RCC 7860 (cell line): ENCODE data around the gene RALGAPA2.

Experiments used
- DNase-seq: peaks from one replicate; pipeline ENCODE4 v3.0.0-alpha.2; 2015; ENCODE audit warnings: low spot score
- FAIRE-seq: peaks from 2 replicates; lab custom pipeline; 2012; peaks lifted over from hg19 to GRCh38; lab: Jason Lieb, UNC

Gene RALGAPA2

DNA sequence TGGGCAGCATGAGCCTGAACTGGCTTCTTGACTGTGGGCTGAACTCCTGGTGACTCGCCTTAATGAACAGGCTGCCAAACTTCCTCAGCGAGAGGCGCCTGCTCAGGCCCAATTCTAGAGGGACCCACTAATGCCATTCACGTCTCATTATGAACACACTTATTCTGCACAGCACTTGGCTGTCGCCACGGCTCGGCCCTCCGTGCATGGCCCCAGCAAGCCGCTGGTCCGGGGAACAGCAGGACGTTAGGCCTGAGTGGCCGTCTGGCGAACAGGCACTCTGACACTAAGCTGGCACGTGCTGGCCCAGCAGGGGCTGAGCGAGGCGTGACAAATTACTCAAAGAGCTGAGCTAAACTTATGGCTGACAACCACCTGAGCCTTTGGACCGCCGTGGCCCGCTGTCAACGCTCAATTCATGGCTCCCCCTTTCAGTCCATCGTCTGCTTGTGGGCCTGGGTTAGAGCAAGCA, 298.6 kb downstream of the RALGAPA2 start:
- no peak for DNase-seq
- no peak for FAIRE-seq

DNA sequence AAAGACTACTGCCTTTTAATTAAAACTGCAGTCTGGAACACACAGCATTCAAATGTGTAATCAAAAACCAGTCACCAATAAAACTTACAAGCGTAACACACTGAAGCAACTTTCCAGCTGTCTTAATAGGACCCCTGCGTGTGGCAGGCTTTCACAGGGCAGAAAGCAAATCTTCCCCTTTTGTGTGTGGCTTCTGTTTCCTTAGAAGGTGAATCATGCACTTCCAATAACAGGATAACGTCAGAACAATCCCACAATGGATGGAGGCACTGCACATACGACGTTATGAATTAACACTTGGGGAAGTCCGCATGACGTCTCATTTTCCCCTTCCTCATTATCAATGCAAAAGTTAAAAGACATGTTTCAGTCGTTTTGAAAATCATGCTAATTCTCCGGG, 299.7 kb downstream of the RALGAPA2 start:
- DNase-seq (no peak), FAIRE-seq (no peak)

DNA sequence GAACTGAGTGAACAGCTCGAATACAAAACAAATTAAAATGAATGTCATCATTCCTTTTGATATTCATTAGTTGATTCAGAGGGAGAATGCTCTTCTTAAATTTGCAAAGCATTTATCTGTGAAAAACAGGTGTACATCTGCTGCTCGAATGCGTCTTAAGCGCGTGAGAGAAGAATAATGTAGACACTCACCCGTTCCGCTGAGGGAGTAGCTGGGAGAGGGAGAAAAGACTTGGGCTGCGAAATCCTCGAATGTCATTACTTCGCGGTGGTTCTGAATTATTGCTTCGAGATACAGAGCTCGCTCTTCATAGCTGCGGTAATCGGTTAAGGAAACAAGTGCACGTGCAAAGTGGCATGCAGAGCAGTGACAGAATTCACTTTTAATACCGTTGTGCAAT, 300.6 kb downstream of the RALGAPA2 start:
- FAIRE-seq: no peak

DNA sequence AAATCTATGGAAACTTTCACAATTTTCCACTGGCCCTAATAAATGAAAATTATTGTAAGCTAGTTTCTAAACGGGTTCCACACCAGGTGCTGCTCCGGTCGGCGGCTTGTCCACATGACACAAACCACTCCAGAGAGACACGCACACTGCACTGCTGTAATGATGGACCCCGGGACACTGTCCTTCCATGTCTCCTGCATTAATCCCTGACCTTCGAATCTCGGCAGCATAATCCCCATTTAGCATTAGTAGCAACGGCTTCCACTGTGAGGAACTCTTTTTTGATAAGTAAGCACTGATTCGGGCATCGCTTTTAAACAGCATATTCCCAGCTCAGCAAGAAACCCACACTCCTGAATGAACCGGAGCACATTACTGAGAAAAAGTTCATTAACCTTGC, 301.0 kb downstream of the RALGAPA2 start:
- DNase-seq (no peak), FAIRE-seq (no peak)

More for the DNA sequence above, 300.6 kb downstream of the RALGAPA2 start:
- no peak for DNase-seq

DNA sequence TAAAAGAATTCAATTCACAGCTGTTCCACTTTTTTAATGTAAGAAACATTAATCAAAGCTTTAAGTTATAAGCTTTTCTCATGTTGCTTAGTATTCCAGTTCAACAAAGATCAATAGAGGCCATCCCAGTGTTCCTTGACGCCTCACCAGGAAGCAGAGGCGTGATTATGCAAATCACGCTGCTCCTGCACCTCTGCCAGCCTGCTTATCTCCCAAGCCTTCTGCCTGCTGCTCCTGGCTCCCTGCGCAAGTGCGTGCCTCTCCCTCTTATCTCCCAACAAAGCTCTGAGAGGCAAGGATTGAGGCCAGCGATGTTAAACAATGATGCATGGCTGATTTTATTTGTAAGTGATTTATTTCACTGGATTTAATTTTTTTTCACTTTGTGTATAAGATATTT, 301.8 kb downstream of the RALGAPA2 start:
- FAIRE-seq (no peak), DNase-seq (no peak)

DNA sequence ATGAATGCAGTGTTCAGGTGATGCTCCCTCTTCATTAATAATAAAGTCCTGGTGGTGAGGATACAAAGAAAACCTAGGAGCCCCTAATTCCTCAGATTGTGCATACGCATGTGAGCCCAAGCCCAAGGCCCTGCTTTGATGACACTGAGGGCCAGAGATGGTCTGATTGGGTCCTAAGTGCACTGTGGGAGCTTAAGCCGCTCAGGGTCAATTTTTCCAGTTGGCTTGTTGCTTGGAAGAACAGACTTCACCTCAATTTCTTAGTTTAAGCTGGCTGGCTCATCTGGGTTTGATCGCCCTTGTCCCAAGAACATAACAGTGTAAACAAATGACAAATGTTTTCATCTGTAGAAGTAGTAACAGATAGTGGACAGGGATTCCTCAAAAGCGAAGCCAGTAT, 303.1 kb downstream of the RALGAPA2 start:
- no peak for FAIRE-seq
- no peak for DNase-seq

DNA sequence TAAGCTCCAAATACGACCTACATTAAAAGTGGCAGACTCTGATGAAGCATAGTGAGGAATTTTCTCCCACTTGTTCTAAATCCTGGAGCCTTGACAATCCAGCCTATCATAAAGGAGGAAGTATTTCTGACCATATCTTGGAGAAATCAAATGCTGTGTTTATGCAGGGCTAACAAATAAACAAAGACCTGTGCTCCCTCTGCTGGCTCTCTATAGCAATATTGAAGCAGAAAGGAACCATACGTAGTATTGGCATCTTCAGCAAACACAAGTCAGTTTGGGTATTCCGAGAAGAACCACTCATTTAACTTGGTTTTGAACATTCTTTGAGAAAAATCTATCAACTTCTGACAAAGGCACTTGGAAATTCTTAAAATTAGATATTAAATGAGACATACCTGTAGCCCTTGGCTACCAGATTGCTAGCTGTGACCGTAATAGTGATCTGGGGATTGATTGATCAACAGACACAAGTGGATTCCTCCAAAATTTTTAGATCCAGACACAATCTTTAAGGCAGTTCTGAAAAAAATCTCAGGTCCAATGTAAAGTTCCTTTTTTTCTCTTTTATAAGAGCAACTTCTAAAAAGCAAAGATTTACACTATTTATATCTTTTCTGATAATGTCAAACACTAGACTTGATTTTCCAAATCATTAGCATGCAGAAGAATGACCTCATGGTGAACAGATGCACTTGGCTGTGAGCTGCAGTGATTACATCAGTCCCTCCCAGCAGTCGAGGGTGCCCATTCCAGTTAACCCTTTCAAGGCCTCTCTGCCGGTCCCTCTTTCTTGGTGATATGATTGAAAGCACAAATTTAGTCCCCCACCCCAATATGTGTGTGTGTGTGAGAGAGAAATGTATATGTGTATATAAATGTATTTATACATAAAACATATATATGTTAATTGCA, 304.3 kb downstream of the RALGAPA2 start:
- FAIRE-seq: no peak
- no peak for DNase-seq

DNA sequence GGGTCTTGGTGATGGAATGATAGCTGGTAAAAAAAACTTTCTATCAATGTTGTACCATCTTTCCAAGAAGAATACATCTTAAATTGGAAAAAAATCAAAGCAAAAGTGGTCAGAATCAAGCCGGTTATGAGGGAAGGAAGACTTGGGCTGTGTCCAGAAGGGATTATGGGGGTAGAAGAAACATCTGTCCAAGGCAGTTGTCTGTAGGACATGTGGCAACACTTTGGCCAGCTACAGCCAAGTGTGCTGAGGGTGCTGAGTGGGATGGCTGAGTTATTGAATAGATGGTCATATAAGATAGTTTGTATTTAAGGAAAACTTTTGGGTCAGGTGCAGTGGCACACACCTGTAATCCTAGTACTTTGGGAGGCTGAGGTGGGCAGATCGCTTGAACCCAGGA, 306.1 kb downstream of the RALGAPA2 start:
- FAIRE-seq (no peak), DNase-seq (no peak)

DNA sequence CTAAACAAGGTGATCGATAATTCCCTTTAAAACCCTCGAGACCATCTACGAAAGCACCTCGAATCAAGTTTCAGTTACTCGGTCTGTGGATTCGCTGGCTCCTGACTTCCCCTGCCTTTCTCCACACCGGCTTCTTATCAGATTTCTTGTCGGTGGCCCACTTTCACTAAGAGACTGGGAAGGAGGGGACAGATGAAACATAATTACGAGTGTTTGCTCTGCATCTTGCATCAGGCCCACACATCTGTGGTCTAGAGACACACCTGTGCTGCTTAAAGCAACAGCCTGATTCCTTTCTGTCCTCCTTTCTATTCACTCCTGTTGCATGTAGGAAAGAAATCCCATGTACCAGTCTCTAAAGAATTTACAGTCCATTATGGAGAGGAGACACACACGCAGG, 306.8 kb downstream of the RALGAPA2 start:
- DNase-seq (no peak), FAIRE-seq (no peak)

DNA sequence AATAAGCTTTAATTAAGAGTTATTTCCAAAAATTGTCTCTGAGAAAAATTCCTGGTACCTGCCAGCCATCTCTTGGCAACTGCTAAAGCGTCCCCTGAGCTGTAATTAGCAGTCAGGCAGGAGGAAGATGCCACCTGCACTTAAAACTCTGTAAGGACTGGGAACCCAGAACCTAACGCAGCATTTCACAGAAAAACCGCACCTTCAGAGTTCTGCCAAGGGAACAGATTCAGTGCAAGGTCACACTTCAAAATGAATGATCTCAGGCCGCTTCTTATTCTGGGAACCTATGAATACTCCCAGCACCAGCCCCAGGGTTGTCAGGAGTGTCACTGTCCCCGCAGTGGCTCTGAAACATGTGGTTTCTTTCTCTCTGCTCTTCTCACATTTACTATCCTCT, 307.8 kb downstream of the RALGAPA2 start:
- FAIRE-seq (no peak), DNase-seq (no peak)

DNA sequence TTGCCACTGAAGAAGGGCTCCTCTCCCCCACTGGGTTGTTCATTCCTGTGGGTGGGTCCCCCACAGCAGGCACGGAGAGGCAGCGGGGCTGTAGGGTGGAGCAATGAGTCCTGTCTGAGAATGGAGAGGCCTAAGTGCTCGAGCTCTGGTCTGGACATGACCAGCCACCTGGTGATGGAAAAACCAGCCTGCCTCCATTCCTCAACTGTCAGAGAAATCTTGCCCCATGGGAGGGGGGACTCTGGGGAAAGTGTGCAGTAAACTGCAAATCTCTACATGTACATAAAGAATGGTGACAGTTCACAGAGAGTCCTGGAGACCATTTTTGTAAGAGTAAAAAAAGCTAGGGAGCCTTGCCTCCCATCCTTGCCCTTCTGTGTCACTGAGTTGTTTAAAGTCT, 310.5 kb downstream of the RALGAPA2 start:
- no peak for FAIRE-seq

DNA sequence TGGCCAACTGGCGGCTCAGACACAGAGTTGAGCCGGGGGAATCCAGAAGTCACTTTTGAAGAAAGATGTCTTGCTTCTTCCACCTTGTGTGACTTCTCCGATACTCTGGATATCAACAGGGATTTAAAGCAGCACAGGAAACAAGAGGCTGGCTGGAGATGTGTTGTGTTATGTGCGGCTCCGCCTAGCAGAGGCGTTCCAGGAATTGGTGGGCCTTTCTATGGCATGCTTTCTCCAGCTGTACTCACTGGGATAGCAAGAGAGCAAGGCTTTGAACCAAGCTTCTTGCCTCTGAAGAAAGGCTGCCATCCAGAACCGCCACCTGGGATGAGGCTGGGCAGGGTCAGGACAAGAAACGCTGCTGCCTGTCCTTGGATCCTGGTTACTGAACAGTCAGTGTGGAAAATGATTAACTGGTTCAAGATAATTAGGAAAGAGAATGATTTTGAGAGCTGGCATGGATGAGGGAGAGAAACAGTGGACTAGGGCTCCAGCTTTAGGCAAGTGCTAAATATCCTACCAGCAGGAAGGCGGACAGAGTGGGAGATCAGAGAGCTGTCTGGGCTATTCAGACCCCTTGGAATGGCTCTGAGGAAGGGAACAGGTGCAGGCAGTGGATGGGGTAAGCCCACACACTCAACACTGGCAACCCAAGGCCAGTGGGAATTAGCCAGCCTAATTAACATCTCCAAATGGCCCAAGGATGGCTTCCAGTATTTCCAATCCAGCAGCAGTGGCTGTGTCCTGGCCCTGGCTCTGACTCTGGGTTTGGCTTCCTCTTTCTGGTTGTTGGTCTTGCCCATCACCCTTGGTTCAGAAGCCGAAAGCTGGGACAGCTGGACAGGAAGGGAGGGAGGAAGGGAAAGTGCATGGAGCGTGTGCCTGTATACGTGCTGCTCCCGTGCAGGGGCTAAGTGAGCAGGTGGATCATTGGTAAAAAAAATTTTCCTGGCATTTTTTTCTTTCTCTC, 312.6 kb downstream of the RALGAPA2 start:
- DNase-seq (no peak), FAIRE-seq (no peak)

More for the DNA sequence above, 310.5 kb downstream of the RALGAPA2 start:
- DNase-seq: no peak

DNA sequence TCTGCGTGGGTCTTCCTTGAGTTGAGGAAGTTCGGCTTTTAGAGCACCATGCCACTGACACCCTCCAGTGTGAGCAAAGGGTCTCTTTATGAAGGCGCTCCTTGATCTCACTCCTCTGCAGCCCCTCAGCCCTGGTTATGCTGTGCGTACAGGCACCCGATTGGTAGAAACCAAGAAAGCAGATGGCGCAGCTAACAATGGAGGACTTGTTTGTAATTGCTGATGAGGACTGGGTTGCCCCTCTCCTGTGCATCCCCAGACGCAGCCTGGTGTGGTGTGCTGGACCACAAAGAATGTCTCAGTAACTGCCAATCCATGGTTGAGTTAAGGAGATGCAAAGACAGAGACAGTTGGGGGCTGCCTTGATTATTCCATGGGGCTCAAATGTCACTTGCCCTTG, 314.3 kb downstream of the RALGAPA2 start:
- DNase-seq (no peak), FAIRE-seq (no peak)

DNA sequence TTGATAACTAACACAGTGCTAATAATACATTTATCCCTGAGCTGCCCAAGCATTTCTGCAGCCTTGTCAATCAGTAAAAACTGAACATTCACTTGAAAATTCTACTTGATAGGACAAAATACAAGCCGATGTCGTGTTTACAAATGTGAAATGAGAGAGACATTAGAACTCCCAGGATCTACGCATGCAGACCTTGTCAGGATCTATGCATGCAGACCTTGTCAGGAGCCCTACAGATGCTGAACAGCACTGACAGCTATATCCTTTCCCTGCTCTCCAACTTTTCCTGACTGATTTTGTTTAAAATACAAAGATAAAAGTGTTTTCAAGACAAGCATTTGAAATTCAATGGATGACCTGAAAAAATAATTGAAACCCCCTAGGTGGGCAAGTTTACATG, 315.6 kb downstream of the RALGAPA2 start:
- FAIRE-seq: no peak
- DNase-seq: no peak

DNA sequence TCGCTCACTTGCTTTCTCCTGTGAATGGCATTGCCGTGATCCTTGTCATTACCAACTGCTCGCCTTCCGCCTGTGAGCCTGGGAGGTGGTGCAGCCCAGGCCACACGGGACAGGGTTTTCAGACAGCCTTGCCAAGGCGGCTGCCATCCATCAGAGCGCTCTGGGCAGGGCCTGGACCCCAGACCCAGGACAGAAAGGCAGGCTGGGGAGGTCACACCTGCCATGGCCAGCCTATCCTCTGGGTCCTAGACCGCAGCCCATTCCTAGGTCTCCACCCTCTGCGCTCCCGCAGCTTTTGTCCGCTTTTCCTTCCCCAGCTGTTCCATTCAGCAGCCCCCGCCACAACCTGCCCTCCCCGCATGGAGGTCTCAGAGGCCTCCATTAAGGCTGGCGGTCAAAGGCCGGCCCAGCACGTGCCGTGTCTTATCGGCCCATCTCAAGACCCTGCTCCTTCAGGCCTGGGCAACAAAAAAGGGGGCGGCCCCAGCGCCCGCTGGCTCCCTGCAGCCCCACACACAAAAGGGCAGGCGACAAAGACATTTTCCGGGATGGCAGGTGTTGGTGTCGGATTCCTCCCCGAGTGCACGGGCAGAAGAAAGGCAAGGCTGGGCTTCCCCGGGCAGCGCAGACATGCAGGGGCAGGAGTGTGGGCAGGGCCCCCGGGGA, 316.4 kb downstream of the RALGAPA2 start:
- DNase-seq (no peak), FAIRE-seq (no peak)

DNA sequence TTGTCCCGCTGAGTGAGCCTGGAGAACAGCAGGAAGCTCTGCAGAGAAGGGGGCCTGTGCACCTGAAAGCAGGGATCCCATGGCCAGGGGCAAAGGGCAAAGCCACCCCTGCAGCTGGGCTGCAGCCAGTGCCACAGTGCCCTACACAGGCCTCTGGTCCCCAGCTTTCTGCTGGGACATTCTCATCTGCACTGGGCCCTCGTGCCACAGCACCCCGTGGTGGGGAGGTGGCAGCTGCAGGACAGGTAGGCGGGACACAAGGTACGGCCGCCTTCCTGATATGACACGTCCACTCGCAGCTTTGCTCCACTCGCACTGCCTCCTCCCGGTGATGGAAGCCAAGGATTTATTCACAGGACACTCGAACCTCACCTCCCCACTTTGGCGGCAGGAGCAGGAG, 317.4 kb downstream of the RALGAPA2 start:
- FAIRE-seq: no peak
- no peak for DNase-seq

DNA sequence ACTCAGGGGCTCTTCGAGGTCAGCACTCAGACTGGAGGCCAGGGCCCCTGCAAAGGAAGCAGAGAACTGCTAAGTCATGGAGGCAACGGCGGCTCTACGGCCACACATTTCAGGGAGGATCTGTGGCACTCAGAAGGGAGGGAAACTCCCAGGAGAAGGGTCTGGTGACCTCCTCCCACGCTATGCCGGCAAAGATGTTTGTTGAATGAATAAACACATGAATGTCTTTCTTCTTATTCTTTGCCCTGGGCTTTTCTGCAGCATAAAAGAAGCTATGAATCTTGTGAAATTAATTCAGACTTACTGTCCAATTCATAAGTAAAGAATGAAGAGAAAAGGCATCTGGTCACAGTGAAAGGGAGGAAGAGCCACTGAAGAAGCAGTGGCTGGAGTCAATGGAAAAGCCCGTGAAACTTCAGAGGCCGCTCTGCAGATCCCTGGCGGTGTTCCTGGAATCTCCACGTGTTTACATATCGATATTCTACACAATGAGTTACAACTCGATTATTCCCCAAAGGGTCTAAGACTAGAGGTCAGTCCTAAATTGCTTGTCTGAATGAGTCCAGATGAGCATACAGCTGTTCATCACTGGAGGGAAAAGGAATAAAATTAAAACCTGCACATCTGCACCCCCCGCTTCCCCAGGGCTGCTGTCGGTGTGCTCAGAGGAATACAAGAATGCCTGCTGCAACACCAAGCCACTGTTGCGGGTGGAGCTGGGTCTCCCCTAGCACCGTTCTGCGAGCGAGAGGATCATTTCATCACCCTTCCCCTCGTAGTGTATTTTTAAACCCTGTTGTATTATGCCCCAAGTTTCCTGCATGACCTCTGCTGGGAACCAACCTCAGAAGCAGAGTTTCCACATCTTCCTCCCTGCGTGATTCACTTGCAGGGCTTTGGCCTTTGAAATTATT, 319.0 kb downstream of the RALGAPA2 start:
- FAIRE-seq (no peak), DNase-seq (no peak)

DNA sequence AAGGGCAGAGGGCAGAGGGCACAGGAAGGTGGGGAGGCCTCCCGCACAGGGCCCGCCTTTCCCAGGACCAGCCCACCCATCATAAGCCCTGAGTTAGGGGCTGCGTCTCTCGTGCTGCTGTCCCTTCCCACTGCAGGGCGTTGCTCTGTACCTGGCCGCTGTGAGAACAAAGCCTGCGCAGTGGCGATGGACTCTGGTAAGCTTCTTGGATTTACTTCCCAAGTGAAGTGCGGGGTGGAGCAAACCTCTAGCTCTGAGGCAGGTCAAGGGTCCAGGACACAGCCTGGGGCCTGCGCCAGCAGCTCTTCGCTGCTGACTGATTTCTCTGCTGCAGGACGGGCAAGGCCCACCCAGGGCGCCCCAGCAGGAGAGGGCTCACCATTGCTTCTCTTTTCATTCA, 320.7 kb downstream of the RALGAPA2 start:
- no peak for FAIRE-seq

DNA sequence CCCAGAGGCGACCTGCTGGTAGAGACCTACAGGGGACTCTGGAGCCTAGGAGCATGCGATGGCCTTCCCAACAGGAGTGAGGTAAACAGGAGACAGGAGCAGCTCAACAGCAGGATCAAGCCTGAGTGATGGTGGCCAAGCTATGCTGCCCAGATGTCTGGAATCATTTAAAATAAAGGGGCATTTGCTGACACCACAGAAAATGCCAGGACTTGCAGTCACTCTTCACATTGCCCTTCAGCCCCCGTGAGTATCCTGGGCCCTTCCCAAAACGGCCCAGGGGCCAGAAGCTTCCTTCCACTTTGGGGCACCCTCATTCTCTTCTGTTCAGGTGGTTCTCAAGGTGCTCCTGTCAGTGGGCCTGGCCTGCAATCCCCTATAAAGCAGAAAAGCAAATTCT, 321.3 kb downstream of the RALGAPA2 start:
- no peak for FAIRE-seq

More for the DNA sequence above, 320.7 kb downstream of the RALGAPA2 start:
- DNase-seq: no peak

DNA sequence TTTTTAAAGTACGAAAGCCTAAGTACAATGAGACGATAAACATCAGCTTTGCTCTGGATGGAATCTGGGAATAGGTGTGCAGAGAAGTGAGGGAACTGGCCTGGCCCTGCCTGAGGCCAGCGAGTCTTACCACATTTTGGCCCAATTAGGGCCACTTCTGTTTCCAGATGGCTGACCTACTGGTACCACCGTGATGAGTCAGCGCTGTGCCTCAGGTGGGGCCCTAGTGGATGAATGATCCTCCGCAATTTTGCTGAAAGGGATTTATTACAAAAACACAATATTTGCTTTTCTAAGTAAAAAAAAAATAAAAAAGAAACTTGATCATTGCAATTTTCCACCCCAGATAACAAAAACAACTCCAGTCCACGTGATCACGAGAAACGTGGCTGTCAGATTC, 322.1 kb downstream of the RALGAPA2 start:
- DNase-seq (no peak), FAIRE-seq (no peak)

More for the DNA sequence above, 321.3 kb downstream of the RALGAPA2 start:
- DNase-seq: no peak
